DND-41 (cell line): Measurements from ENCODE around the gene BACE1.
"Not testable (repeated sequence)": the region's sequence is repeated elsewhere in the genome, so short reads cannot be mapped to it uniquely, and the experiment has no call there.

Source experiments
- ATAC-seq: fragments of 200-7000 bp; cut with Tn5 transposase; 3 replicates; pipeline ENCODE4 v1.9.1; 2021; ENCODE audit warnings: low read depth; ENCODE audit not compliant: insufficient read depth
- DNase-seq: peaks from one replicate; pipeline ENCODE4 v3.0.0-alpha.2; 2020
- H2AFZ ChIP-seq: 2 replicates; pipeline ENCODE4 v1.6.0; 2012; ENCODE audit warnings: low read depth, low read length
- H3K27ac ChIP-seq: 2 replicates; pipeline ENCODE4 v1.5.1; 2012; ENCODE audit warnings: low read length, inconsistent platforms
- H3K27me3 ChIP-seq: fragments of 200-600 bp; sonication (generic); 2 replicates; pipeline ENCODE4 v1.6.0; 2012; ENCODE audit warnings: low read length, mild to moderate bottlenecking, inconsistent platforms; ENCODE audit not compliant: insufficient read depth, poor library complexity
- H3K36me3 ChIP-seq: 2 replicates; pipeline ENCODE4 v1.5.1; 2012; ENCODE audit warnings: low read length, inconsistent platforms; ENCODE audit not compliant: insufficient read depth
- H3K4me1 ChIP-seq: 2 replicates; pipeline ENCODE4 v1.5.1; 2012; ENCODE audit warnings: mild to moderate bottlenecking, low read length; ENCODE audit not compliant: insufficient read depth
- H3K4me2 ChIP-seq: 2 replicates; pipeline ENCODE4 v1.6.0; 2012; ENCODE audit warnings: mild to moderate bottlenecking, moderate library complexity, low read length, inconsistent platforms; ENCODE audit not compliant: insufficient read depth
- H3K4me3 ChIP-seq, 2 experiments: fragments of 200-600 bp in 1 of 2; shearing (Covaris generic) in 1 of 2; 2 replicates each; pipeline ENCODE4 v1.5.1; 2012 to 2016; ENCODE audit warnings: inconsistent platforms in 2 of 2, low read length in 2 of 2, mild to moderate bottlenecking in 2 of 2, low read depth in 1 of 2, moderate library complexity in 1 of 2
- H3K79me2 ChIP-seq: 2 replicates; pipeline ENCODE4 v1.6.0; 2012; ENCODE audit warnings: low read length, inconsistent platforms; ENCODE audit not compliant: insufficient read depth
- H3K9ac ChIP-seq: 2 replicates; pipeline ENCODE4 v1.6.0; 2012; ENCODE audit warnings: low read depth, mild to moderate bottlenecking, inconsistent platforms, low read length, moderate library complexity
- H3K9me3 ChIP-seq: 2 replicates; pipeline ENCODE4 v1.5.1; 2012; ENCODE audit warnings: low read length, moderate library complexity, mild to moderate bottlenecking, inconsistent platforms; ENCODE audit not compliant: insufficient read depth, severe bottlenecking
- H4K20me1 ChIP-seq: 2 replicates; pipeline ENCODE4 v1.6.0; 2012; ENCODE audit warnings: low read length; ENCODE audit not compliant: insufficient read depth
- EZH2 ChIP-seq: IDR thresholded peaks from 3 replicates; pipeline ENCODE4 v1.6.1; 2012; ENCODE audit warnings: borderline replicate concordance, low read depth, mild to moderate bottlenecking, moderate library complexity, low read length, inconsistent platforms; ENCODE audit not compliant: severe bottlenecking
- TF ChIP-seq, protein P1 (sequence below): IDR thresholded peaks from 2 replicates; pipeline ENCODE4 v1.5.1; 2012; ENCODE audit warnings: borderline replicate concordance, low read length, moderate library complexity, mild to moderate bottlenecking; ENCODE audit not compliant: poor library complexity, severe bottlenecking; ENCODE audit errors: extremely low read depth

BACE1 gene

DNA sequence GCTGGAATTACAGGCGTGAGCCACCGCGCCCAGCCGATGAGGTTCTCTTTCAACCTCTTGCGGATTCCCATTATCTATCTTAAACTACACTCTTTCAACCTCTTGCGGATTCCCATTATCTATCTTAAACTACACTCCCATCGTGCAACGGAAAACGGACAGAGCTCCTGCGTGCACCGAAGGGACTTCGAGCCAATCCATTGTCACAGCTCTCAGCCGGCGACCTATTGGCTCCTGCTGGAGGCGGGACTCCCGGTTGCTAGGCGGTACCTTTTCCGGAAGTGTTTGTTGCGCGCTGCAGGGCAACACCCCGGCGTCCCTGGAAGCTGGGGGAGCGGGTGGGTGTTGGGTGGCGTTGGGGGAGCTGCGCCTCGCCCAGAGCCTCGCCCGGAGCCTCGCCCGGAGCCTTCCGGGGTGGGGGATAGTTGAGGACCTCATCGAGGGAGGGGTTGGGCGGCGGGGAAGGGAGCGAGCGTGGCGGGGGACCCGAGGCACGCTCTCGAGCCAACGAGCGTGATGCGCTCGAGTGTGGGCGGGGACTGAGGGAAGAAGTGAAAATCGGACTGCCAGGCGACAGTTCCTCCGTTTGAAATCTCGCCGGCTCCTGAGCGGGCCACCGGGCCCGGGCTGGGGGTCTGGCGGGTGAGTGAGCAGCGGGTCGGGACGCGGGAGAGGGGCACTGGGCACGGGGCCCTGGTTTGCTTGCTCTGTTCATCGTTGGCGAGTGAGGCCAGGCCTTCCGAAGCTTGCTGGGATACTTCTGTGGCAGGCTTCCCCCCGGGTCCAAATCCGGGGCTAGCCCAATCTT, 11.7 kb upstream of the BACE1 start, which contains the start of gene CEP164:
Gene CEP164, plus strand, starts transcription at position 288 of the 808 bp plus-strand sequence. CDS start 10,733 bp downstream, outside the sequence.
- Histone ChIP-seq H3K4me2 (peak within 1 kb of the TSS; percentile 82), H3K79me2 (no peaks in the 10 kb centered on the region)
- ATAC-seq: peak; percentile 97

DNA sequence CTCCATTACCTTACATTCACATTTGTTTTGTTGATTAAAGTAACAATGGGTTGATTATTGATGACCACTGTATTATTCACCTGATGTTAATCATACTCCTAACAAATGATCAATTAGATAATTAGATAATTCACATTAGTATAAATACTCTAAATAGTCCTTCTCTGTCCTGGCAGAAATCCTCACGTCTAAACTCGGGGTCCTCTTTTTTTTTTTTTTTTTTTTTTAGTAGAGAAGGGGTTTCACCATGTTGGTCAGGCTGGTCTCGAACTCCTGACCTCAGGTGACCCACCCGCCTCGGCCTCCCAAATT, 11.2 kb upstream of the BACE1 start:
- ATAC-seq, H3K9me3 ChIP-seq, H4K20me1 ChIP-seq, H3K27me3 ChIP-seq, DNase-seq, H3K79me2 ChIP-seq, H3K36me3 ChIP-seq: not testable (repeated sequence)
- Histone ChIP-seq H3K27ac (0 out of 2 replicates have a peak overlapping the region, but pooled peaks have one; percentile 53), H3K4me1 (peaks cover 21% of the 10 kb centered on the region), H3K4me2 (peak overlapping the region; percentile 82), H2AFZ (peak overlapping the region; percentile 72), H3K4me3 (peak overlapping the region in 1 of 2 experiments; percentile 84; a peak in 3 of 4 replicates), H3K9ac (peak overlapping the region; percentile 69; the same call in 1 of the 2 replicates)

More for the DNA sequence above, 11.7 kb upstream of the BACE1 start, which contains the start of gene CEP164:
- Histone ChIP-seq H3K4me3 (peak within 1 kb of the TSS; percentile 74 to 84), H4K20me1 (no peaks in the 10 kb centered on the region), H3K9me3 (no peaks in the 10 kb centered on the region), H3K27me3 (no peaks in the 10 kb centered on the region), H3K9ac (peak within 1 kb of the TSS; percentile 69), H3K27ac (peak within 1 kb of the TSS; percentile 54), H3K36me3 (no peaks in the 10 kb centered on the region; the same call in 1 of the 2 replicates), H3K4me1 (peaks cover 21% of the 10 kb centered on the region), H2AFZ (peak within 1 kb of the TSS; percentile 84)
- DNase-seq: peak; percentile 97
- no peak for TF ChIP-seq EZH2

DNA sequence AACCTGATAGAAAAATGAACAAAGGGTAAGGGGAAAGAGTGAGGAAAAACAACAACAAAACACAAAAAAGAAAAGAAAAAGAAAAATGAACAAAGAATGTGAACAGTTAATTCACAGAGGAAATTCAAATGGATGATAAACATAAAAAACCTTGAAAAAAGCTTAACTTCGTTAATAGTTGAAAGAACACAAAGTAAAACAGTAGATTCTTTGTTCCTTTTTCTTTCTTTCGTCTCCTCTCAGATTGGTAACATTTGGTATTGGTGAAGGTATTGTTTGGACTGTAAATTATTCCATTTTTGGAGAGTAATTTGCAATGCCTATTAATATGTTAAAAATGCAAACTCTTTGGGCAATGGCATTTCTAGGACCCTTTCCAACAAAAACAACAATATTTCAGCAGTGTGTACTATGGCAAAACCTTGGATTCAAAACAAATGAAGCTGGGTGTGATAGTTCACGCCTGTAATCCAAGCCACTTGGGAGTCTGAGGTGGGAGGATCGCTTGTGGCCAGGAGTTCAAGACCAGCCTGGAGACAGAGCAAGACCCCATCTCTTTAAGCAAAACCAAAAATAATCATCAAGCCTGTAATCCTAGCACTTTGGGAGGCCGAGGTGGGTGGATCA, 3.3 kb upstream of the BACE1 start:
- H3K4me3 ChIP-seq: no peak overlapping the region
- no peak for TF ChIP-seq EZH2
- TF ChIP-seq, protein P1, sequence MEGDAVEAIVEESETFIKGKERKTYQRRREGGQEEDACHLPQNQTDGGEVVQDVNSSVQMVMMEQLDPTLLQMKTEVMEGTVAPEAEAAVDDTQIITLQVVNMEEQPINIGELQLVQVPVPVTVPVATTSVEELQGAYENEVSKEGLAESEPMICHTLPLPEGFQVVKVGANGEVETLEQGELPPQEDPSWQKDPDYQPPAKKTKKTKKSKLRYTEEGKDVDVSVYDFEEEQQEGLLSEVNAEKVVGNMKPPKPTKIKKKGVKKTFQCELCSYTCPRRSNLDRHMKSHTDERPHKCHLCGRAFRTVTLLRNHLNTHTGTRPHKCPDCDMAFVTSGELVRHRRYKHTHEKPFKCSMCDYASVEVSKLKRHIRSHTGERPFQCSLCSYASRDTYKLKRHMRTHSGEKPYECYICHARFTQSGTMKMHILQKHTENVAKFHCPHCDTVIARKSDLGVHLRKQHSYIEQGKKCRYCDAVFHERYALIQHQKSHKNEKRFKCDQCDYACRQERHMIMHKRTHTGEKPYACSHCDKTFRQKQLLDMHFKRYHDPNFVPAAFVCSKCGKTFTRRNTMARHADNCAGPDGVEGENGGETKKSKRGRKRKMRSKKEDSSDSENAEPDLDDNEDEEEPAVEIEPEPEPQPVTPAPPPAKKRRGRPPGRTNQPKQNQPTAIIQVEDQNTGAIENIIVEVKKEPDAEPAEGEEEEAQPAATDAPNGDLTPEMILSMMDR: no peak
- peaks cover 10% of the 10 kb centered on the region for H3K4me1 ChIP-seq
- DNase-seq: no peak
- no peaks in the 10 kb centered on the region for H3K79me2 ChIP-seq
- H3K9me3 ChIP-seq: no peaks in the 10 kb centered on the region
- peaks cover 35% of the 10 kb centered on the region for H3K27me3 ChIP-seq
- H3K27ac ChIP-seq: no peak overlapping the region
- H3K4me2 ChIP-seq: no peak overlapping the region
- H2AFZ ChIP-seq: no peak overlapping the region
- H3K36me3 ChIP-seq: no peaks in the 10 kb centered on the region
- H4K20me1 ChIP-seq: peaks cover 4% of the 10 kb centered on the region; the same call in 1 of the 2 replicates
- H3K9ac ChIP-seq: no peak overlapping the region
- ATAC-seq: no peak

- Histone ChIP-seq H3K79me2 (no peaks in the 10 kb centered on the region), H3K36me3 (no peaks in the 10 kb centered on the region), H2AFZ (no peak overlapping the region), H3K9me3 (no peaks in the 10 kb centered on the region), H3K27me3 (peaks cover 40% of the 10 kb centered on the region), H3K27ac (no peak overlapping the region), H4K20me1 (peaks cover 4% of the 10 kb centered on the region; the same call in 1 of the 2 replicates), H3K4me1 (peaks cover 10% of the 10 kb centered on the region), H3K4me2 (no peak overlapping the region), H3K4me3 (no peak overlapping the region), H3K9ac (no peak overlapping the region)
- ATAC-seq (no peak), DNase-seq (no peak)
- no peak for TF ChIP-seq EZH2
- TF ChIP-seq, protein P1: no peak
Measured at GRCh38 chr11:117318738-117319137, 2.7 kb upstream of the BACE1 start.
